HEK293T (cell line): ENCODE measurements around the gene MACROD1.

Source experiments
- CTCF ChIA-PET: fragments of 350-600 bp; formaldehyde crosslinking; extraction: SDS; loops from one replicate; lab custom pipeline; 2021; ENCODE audit warnings: antibody characterized with exemption, inconsistent platforms; lab: Yijun Ruan, JAX
- POLR2A ChIA-PET: fragments of 350-600 bp; formaldehyde crosslinking; extraction: SDS; loops from one replicate; lab custom pipeline; 2020; ENCODE audit warnings: antibody characterized with exemption, inconsistent platforms; lab: Yijun Ruan, JAX
- DNase-seq: peaks from one replicate; pipeline ENCODE4 v3.0.0; 2012; ENCODE audit warnings: mixed read lengths; ENCODE audit errors: extremely low spot score
- ARNT ChIP-seq: fragments of 450-650 bp; IDR thresholded peaks from 2 replicates; pipeline ENCODE4 v1.6.1; 2017; ENCODE audit warnings: mild to moderate bottlenecking
- BHLHE40 ChIP-seq: fragments of 450-650 bp; IDR thresholded peaks from 2 replicates; pipeline ENCODE4 v1.6.1; 2016; ENCODE audit warnings: mild to moderate bottlenecking, moderate library complexity, borderline replicate concordance
- CTBP1 ChIP-seq: fragments of 450-650 bp; IDR thresholded peaks from 2 replicates; pipeline ENCODE4 v1.6.1; 2016; ENCODE audit warnings: borderline replicate concordance
- ELF4 ChIP-seq: fragments of 450-650 bp; IDR thresholded peaks from 2 replicates; pipeline ENCODE4 v1.6.1; 2017; ENCODE audit warnings: antibody characterized with exemption
- FOXA1 ChIP-seq: fragments of 450-650 bp; IDR thresholded peaks from 2 replicates; pipeline ENCODE4 v1.6.1; 2016; ENCODE audit warnings: mild to moderate bottlenecking
- FOXK2 ChIP-seq: fragments of 450-650 bp; IDR thresholded peaks from 2 replicates; pipeline ENCODE4 v1.6.1; 2016; ENCODE audit warnings: mild to moderate bottlenecking
- FOXM1 ChIP-seq: fragments of 450-650 bp; IDR thresholded peaks from 2 replicates; pipeline ENCODE4 v1.6.1; 2017; ENCODE audit warnings: mild to moderate bottlenecking, borderline replicate concordance
- HDGF ChIP-seq: fragments of 450-650 bp; IDR thresholded peaks from 2 replicates; pipeline ENCODE4 v1.6.1; 2017; ENCODE audit warnings: antibody characterized with exemption, borderline replicate concordance
- L3MBTL2 ChIP-seq: fragments of 450-650 bp; conservative IDR thresholded peaks from 2 replicates; pipeline ENCODE4 v1.6.1; 2016; ENCODE audit warnings: mild to moderate bottlenecking
- LEF1 ChIP-seq: fragments of 450-650 bp; IDR thresholded peaks from 2 replicates; pipeline ENCODE4 v1.6.1; 2017; ENCODE audit warnings: mild to moderate bottlenecking, borderline replicate concordance
- NFRKB ChIP-seq: fragments of 450-650 bp; IDR thresholded peaks from 2 replicates; pipeline ENCODE4 v1.6.1; 2016; ENCODE audit warnings: mild to moderate bottlenecking, moderate library complexity
- PKNOX1 ChIP-seq: fragments of 450-650 bp; IDR thresholded peaks from 2 replicates; pipeline ENCODE4 v1.6.1; 2016
- SP1 ChIP-seq: fragments of 450-650 bp; IDR thresholded peaks from 2 replicates; pipeline ENCODE4 v1.6.1; 2017
- SUZ12 ChIP-seq: fragments of 450-650 bp; IDR thresholded peaks from 2 replicates; pipeline ENCODE4 v1.6.1; 2016; ENCODE audit warnings: mild to moderate bottlenecking
- TARDBP ChIP-seq: fragments of 450-650 bp; IDR thresholded peaks from 2 replicates; pipeline ENCODE4 v1.6.1; 2016
- ZNF384 ChIP-seq: fragments of 450-650 bp; IDR thresholded peaks from 2 replicates; pipeline ENCODE4 v1.6.1; 2016

The MACROD1 gene

GRCh38 chr11:64042301-64042700 lies 123.6 kb downstream of the MACROD1 start:
- ChIA-PET POLR2A (no interaction called here), CTCF (interaction anchor here (1.0 to 1.5 kb wide), 2 partner anchors 12 to 107 kb away, joined by 3 to 7 read pairs; no protein-coding TSS in a partner anchor)
- no peak for TF ChIP-seq LEF1
- TF ChIP-seq FOXM1 = no peak
- TF ChIP-seq ZNF384 = no peak
- TF ChIP-seq TARDBP = no peak
- DNase-seq = no peak

- DNase-seq = no peak
- ChIA-PET CTCF (interaction anchor here (1.0 to 1.5 kb wide), 2 partner anchors 11 to 108 kb away, joined by 3 to 7 read pairs; no protein-coding TSS in a partner anchor), POLR2A (no interaction called here)
- TF ChIP-seq ARNT (no peak), PKNOX1 (no peak), FOXK2 (no peak), SUZ12 (no peak), ZNF384 (no peak)
Observed at GRCh38 chr11:64041846-64042245, 124.1 kb downstream of the MACROD1 start.

- POLR2A ChIA-PET = no interaction called here
- CTCF ChIA-PET = interaction anchor here (1.5 kb wide), 1 partner anchor 109 kb away, joined by 7 read pairs; no protein-coding TSS in a partner anchor
- peak; percentile 22 for DNase-seq
- TF ChIP-seq CTBP1 (no peak), ELF4 (no peak), ZNF384 (no peak), NFRKB (no peak), ARNT (no peak), FOXK2 (no peak), PKNOX1 (no peak), BHLHE40 (no peak), FOXA1 (no peak), L3MBTL2 (no peak), SP1 (no peak), FOXM1 (no peak), TARDBP (no peak)
Observed at GRCh38 chr11:64040684-64041322, 125.1 kb downstream of the MACROD1 start.

GRCh38 chr11:64039012-64039665 lies 126.8 kb downstream of the MACROD1 start:
- DNase-seq = no peak
- TF ChIP-seq ZNF384 = no peak
- TF ChIP-seq SUZ12 = no peak
- no peak for TF ChIP-seq L3MBTL2
- ChIA-PET CTCF (interaction anchor here (0.8 kb wide), 1 partner anchor 110 kb away, joined by 3 read pairs; no protein-coding TSS in a partner anchor), POLR2A (no interaction called here)

GRCh38 chr11:64038500-64038899 lies 127.4 kb downstream of the MACROD1 start:
- ChIA-PET CTCF (no interaction called here), POLR2A (no interaction called here)
- DNase-seq = no peak
- no peak for TF ChIP-seq L3MBTL2

- ChIA-PET CTCF (interaction anchor here (1.1 kb wide), 1 partner anchor 112 kb away, joined by 3 read pairs; no protein-coding TSS in a partner anchor), POLR2A (no interaction called here)
- TF ChIP-seq L3MBTL2 (no peak), ZNF384 (no peak)
- no peak for DNase-seq
Observed at GRCh38 chr11:64037027-64037634, 128.8 kb downstream of the MACROD1 start.

- POLR2A ChIA-PET = no interaction called here
- TF ChIP-seq ELF4 = no peak
- TF ChIP-seq FOXM1 = no peak
- no peak for TF ChIP-seq FOXA1
- TF ChIP-seq NFRKB = no peak
- TF ChIP-seq SUZ12 = no peak
- TF ChIP-seq HDGF = no peak
- TF ChIP-seq TARDBP = no peak
- TF ChIP-seq LEF1 = no peak
- TF ChIP-seq SP1 = no peak
- DNase-seq = peak; percentile 42
- CTCF ChIA-PET = interaction anchor here (1.1 kb wide), 1 partner anchor 113 kb away, joined by 3 read pairs; no protein-coding TSS in a partner anchor
Observed at GRCh38 chr11:64036087-64037026, 129.6 kb downstream of the MACROD1 start.
